Tibial nerve (tissue), 3 donors: Measurements from ENCODE around the gene PPP2R2C.

Experiments used
- CTCF ChIP-seq, 5 experiments: fragments of 200-600 bp in 3 of 5; fragments of 450-650 bp in 2 of 5; sonication (generic) in 3 of 5; IDR thresholded peaks; one replicate each; pipeline ENCODE4 v1.5.1; 2016 to 2019; ENCODE audit warnings: antibody characterized with exemption in 5 of 5, mild to moderate bottlenecking in 3 of 5, moderate library complexity in 2 of 5
- POLR2A ChIP-seq, 2 donors: fragments of 450-650 bp; IDR thresholded peaks; one replicate each; pipeline ENCODE4 v1.6.1; 2017; ENCODE audit warnings: antibody characterized with exemption in 2 of 2, mild to moderate bottlenecking in 2 of 2, moderate library complexity in 2 of 2

GRCh38 chr4:6348408-6348807 is 124.0 kb downstream of the PPP2R2C start:
- no peak for TF ChIP-seq POLR2A (IDR thresholded peaks at IDR 0.05)
- TF ChIP-seq CTCF (IDR thresholded peaks at IDR 0.05) = no peak
